HepG2 (cell line): ENCODE results near the gene RMRP. TPM values are rescaled to one million over a fixed set of nuclear protein-coding genes. Genes with fewer than 3 reads are reported as not detected.

ENCODE experiments used
- GFI1 ChIP-seq: sonication (generic); formaldehyde crosslinking; IDR thresholded peaks from 2 replicates; pipeline ENCODE4 v1.5.0; 2020; ENCODE audit warnings: missing genetic modification reagents, mild to moderate bottlenecking, borderline replicate concordance
- GMEB2 ChIP-seq: IDR thresholded peaks from 2 replicates; pipeline ENCODE4 v1.6.1; 2016; ENCODE audit warnings: missing biosample characterization, missing genetic modification reagents, low read depth
- MAFK ChIP-seq, 2 experiments: IDR thresholded peaks in 1 of 2; conservative IDR thresholded peaks in 1 of 2; 2 replicates each; pipeline ENCODE4 v1.6.1; 2011; ENCODE audit warnings: improper control_type of control experiment in 2 of 2, low read length in 2 of 2
- MIER3 ChIP-seq: IDR thresholded peaks from 2 replicates; pipeline ENCODE4 v1.6.1; 2016; ENCODE audit warnings: missing compliant biosample characterization, borderline replicate concordance
- MYC ChIP-seq: sonication (generic); formaldehyde crosslinking; IDR thresholded peaks from 2 replicates; pipeline ENCODE4 v1.9.0; 2021; ENCODE audit warnings: missing genetic modification reagents, borderline replicate concordance
- NFE2L2 ChIP-seq: fragments of 150-350 bp; IDR thresholded peaks from 2 replicates; pipeline ENCODE4 v1.6.1; 2014; ENCODE audit warnings: low read length
- NFIC ChIP-seq: IDR thresholded peaks from 2 replicates; pipeline ENCODE4 v1.6.1; 2012; ENCODE audit warnings: mild to moderate bottlenecking, low read length, inconsistent platforms
- NFKB2 ChIP-seq: sonication (generic); formaldehyde crosslinking; IDR thresholded peaks from 2 replicates; pipeline ENCODE4 v1.4.0; 2020; ENCODE audit warnings: missing genetic modification reagents, borderline replicate concordance
- NR0B2 ChIP-seq: sonication (generic); formaldehyde crosslinking; IDR thresholded peaks from 2 replicates; pipeline ENCODE4 v1.4.0; 2020; ENCODE audit warnings: mild to moderate bottlenecking, missing genetic modification reagents
- PBX2 ChIP-seq: IDR thresholded peaks from 2 replicates; pipeline ENCODE4 v1.6.1; 2016; ENCODE audit warnings: control low read depth
- SIN3B ChIP-seq: fragments of 150-350 bp; IDR thresholded peaks from 2 replicates; pipeline ENCODE4 v1.6.1; 2014; ENCODE audit warnings: low read length
- SNRNP70 ChIP-seq: fragments of 200-400 bp; formaldehyde crosslinking; IDR thresholded peaks from 2 replicates; pipeline ENCODE4 v1.6.1; 2017; ENCODE audit warnings: mild to moderate bottlenecking, low read depth, low read length, moderate library complexity
- SP140L ChIP-seq: sonication (generic); formaldehyde crosslinking; IDR thresholded peaks from 2 replicates; pipeline ENCODE4 v1.4.0; 2020; ENCODE audit warnings: missing genetic modification reagents, borderline replicate concordance
- SYNCRIP ChIP-seq: fragments of 200-400 bp; formaldehyde crosslinking; IDR thresholded peaks from 2 replicates; pipeline ENCODE4 v1.6.1; 2018; ENCODE audit warnings: mild to moderate bottlenecking, low read depth, low read length; ENCODE audit not compliant: insufficient read depth
- THAP11 ChIP-seq: IDR thresholded peaks from 2 replicates; pipeline ENCODE4 v1.6.1; 2016; ENCODE audit warnings: missing biosample characterization, missing genetic modification reagents
- ZEB1 ChIP-seq: IDR thresholded peaks from 2 replicates; pipeline ENCODE4 v1.6.1; 2012; ENCODE audit warnings: mild to moderate bottlenecking, low read depth, inconsistent platforms; ENCODE audit not compliant: insufficient replicate concordance
- ZFAT ChIP-seq: sonication (generic); formaldehyde crosslinking; conservative IDR thresholded peaks from 2 replicates; pipeline ENCODE4 v1.8.1; 2023; ENCODE audit warnings: missing genetic modification reagents, inconsistent platforms
- ZMYM2 ChIP-seq: sonication (generic); formaldehyde crosslinking; IDR thresholded peaks from 2 replicates; pipeline ENCODE4 v1.8.0; 2022; ENCODE audit warnings: mild to moderate bottlenecking, missing genetic modification reagents
- ZNF17 ChIP-seq: sonication (generic); formaldehyde crosslinking; IDR thresholded peaks from 2 replicates; pipeline ENCODE4 v1.5.0; 2020; ENCODE audit warnings: mild to moderate bottlenecking, missing genetic modification reagents
- ZNF276 ChIP-seq: sonication (generic); formaldehyde crosslinking; IDR thresholded peaks from 2 replicates; pipeline ENCODE4 v1.4.0; 2020; ENCODE audit warnings: mild to moderate bottlenecking, low read depth, missing genetic modification reagents
- ZNF780A ChIP-seq: sonication (generic); formaldehyde crosslinking; IDR thresholded peaks from 2 replicates; pipeline ENCODE4 v1.8.0; 2022; ENCODE audit warnings: mild to moderate bottlenecking, missing genetic modification reagents, moderate library complexity
- ZNF792 ChIP-seq: IDR thresholded peaks from 2 replicates; pipeline ENCODE4 v1.6.1; 2016
- ZNF800 ChIP-seq: sonication (generic); formaldehyde crosslinking; IDR thresholded peaks from 2 replicates; pipeline ENCODE4 v1.4.0; 2020; ENCODE audit warnings: missing genetic modification reagents
- polyA plus RNA-seq, 8 experiments: library from polyadenylated mRNA; depleted of rRNA in 3 of 8; stranded (reverse) in 7 of 8; unstranded in 1 of 8; fragments of >200 nt; fragmentation: Illumina TruSeq in 4 of 8; extraction: Trizol in 4 of 8; gene quantifications; 2 replicates each; pipeline versions ENCODE4 v1.2.1 to v1.2.3, GENCODE V29; 2011 to 2016; ENCODE audit warnings: low read depth in 4 of 8, missing spikeins in 1 of 8, mixed read lengths in 1 of 8; ENCODE audit not compliant: insufficient read depth in 1 of 8
- total RNA-seq, 5 experiments: library from RNA; depleted of rRNA; stranded (reverse); fragments of >200 nt; fragmentation: Illumina TruSeq; extraction: Trizol; gene quantifications; 2 replicates each; pipeline ENCODE4 v1.2.3, GENCODE V29; 2016; ENCODE audit warnings: low read depth in 1 of 5

Gene RMRP
- total and polyA plus RNA-seq, 2 of the 13 experiments (the other 11 are each of a cell fraction or from before 2014, with no cell fraction given): 51.4 to 4,025 TPM

- no peak for TF ChIP-seq ZMYM2 (CRISPR knock-in tag)
- no peak for TF ChIP-seq ZEB1
- TF ChIP-seq ZFAT (CRISPR knock-in tag): no peak
- no peak for TF ChIP-seq SYNCRIP
- no peak; the same call in 1 of the 2 replicates for TF ChIP-seq MIER3 (CRISPR knock-in tag)
- TF ChIP-seq PBX2 (CRISPR knock-in tag): no peak
- TF ChIP-seq SP140L (CRISPR knock-in tag): no peak
- peak; percentile 99 for TF ChIP-seq THAP11 (CRISPR knock-in tag)
- no peak for TF ChIP-seq ZNF276 (CRISPR knock-in tag)
- no peak for TF ChIP-seq NFE2L2
- no peak for TF ChIP-seq ZNF17
- TF ChIP-seq GMEB2 (CRISPR knock-in tag): no peak
- TF ChIP-seq MYC (CRISPR knock-in tag): no peak
- TF ChIP-seq ZNF800 (CRISPR knock-in tag): peak; percentile 11; the same call in 1 of the 2 replicates
- peak; percentile 28; the same call in 1 of the 2 replicates for TF ChIP-seq NFKB2
- no peak for TF ChIP-seq NR0B2
- TF ChIP-seq SNRNP70: no peak
- no peak for TF ChIP-seq MAFK (conservative IDR thresholded peaks at IDR 0.05 in 1 of 2, IDR thresholded peaks at IDR 0.05 in 1 of 2; ENCODE audit: low read length in 2 of 2)
- no peak for TF ChIP-seq NFIC
- no peak for TF ChIP-seq ZNF780A (CRISPR knock-in tag)
- TF ChIP-seq ZNF792 (CRISPR knock-in tag): peak; percentile 59; the same call in 1 of the 2 replicates
- 0 out of 2 replicates have a peak, but pooled peaks have one; percentile 14 for TF ChIP-seq SIN3B
- peak; percentile 56; the same call in 1 of the 2 replicates for TF ChIP-seq GFI1 (CRISPR knock-in tag)
Measured at GRCh38 chr9:35646533-35647265, 11.1 kb downstream of the RMRP start (continued).
